D721Med (cell line): Measurements from ENCODE around the gene NKD1.

Source experiments
- DNase-seq: peaks from one replicate; pipeline ENCODE4 v3.0.0; 2011; ENCODE audit warnings: low spot score; ENCODE audit not compliant: insufficient read length
- FAIRE-seq: peaks from 2 replicates; lab custom pipeline; 2011; peaks lifted over from hg19 to GRCh38; lab: Jason Lieb, UNC
- TF ChIP-seq, protein P1 (sequence below): IDR thresholded peaks from 2 replicates; pipeline ENCODE4 v1.5.1; 2012; ENCODE audit warnings: mild to moderate bottlenecking, control low read depth; ENCODE audit not compliant: insufficient read depth; ENCODE audit errors: missing control alignments

The NKD1 gene

DNA sequence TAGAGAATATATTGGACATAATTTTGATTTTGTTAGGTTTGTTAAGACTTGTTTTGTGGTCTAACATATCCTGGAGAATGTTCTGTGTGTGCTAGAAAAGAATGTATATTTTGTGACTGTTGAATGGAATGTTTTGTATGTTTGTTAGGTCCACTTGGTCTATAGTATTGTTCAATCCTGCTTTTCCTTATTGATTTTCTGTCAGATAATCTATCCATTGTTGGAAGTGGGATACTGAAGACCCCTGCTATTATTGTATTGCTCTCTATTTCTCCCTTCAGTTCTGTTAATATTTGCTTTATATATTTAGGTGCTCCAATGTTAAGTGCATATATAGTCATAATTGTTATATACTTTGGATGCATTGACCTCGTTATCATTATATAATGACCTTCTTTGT is 33.0 kb upstream of the NKD1 start:
- no peak for DNase-seq
- TF ChIP-seq, protein P1, sequence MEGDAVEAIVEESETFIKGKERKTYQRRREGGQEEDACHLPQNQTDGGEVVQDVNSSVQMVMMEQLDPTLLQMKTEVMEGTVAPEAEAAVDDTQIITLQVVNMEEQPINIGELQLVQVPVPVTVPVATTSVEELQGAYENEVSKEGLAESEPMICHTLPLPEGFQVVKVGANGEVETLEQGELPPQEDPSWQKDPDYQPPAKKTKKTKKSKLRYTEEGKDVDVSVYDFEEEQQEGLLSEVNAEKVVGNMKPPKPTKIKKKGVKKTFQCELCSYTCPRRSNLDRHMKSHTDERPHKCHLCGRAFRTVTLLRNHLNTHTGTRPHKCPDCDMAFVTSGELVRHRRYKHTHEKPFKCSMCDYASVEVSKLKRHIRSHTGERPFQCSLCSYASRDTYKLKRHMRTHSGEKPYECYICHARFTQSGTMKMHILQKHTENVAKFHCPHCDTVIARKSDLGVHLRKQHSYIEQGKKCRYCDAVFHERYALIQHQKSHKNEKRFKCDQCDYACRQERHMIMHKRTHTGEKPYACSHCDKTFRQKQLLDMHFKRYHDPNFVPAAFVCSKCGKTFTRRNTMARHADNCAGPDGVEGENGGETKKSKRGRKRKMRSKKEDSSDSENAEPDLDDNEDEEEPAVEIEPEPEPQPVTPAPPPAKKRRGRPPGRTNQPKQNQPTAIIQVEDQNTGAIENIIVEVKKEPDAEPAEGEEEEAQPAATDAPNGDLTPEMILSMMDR, result no peak
- no peak for FAIRE-seq

DNA sequence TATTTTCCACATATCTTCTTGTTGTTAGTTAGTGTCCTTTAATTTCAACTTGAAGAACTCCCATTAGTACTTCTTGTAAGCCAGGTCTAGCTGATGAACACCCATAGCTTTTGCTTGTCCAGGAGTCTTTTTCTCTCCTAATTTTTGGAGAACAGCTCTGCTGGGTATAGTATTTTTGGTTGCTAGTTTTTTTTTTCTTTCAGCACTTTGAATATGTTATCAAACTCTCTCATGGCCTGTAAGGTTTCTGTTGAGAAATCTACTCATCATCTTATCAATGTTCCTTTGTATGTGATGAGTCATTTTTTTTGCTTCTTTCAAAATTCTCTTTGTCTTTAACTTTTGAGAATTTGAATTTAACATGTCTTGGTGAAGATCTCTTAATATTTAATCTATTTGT is 31.8 kb upstream of the NKD1 start:
- no peak for FAIRE-seq
- DNase-seq, result no peak
- TF ChIP-seq, protein P1, result no peak

DNA sequence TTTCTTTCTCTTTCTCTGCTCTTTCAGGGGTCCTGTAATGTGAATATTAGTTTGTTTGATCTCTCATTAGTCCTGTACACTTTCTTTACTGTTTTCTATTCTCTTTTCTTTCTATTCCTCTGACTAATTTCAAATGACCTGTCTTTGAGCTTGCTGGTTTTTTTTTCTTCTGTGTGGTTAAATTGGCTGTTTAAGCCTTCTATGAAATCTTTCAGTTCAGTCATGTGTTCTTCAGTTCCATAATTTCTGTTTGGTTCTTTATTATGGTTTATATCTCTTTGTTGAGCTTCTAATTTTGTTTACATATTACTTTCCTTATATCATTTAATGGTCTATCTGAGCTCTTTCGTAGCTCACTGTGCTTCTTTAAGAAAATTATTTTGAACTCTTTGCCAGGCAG is 31.3 kb upstream of the NKD1 start:
- no peak for FAIRE-seq
- TF ChIP-seq, protein P1, result no peak
- DNase-seq, result no peak

GRCh38 chr16:50517450-50518252 is 30.5 kb upstream of the NKD1 start:
- TF ChIP-seq, protein P1, result no peak
- FAIRE-seq (no peak), DNase-seq (no peak)

DNA sequence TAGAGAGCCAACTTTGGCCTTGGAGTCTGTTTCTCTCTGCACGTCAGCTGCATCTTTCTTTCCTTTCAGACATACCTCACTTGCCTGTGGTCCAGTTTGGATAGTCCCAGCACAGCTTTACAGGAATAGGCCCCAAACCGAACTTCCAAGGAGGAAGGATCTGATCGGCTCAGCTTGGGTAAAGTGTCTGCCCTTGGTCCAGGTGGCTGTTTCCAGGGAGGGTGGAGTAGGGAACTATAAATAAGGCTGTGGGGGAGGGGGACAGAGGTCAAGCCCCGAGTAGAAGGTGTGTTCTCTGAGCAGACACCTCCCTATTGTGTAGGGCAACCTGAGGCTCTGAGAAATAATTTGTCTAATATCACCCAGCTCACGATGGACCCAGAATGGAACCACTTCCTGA is 29.2 kb upstream of the NKD1 start:
- DNase-seq (no peak), FAIRE-seq (no peak)
- TF ChIP-seq, protein P1, result no peak

DNA sequence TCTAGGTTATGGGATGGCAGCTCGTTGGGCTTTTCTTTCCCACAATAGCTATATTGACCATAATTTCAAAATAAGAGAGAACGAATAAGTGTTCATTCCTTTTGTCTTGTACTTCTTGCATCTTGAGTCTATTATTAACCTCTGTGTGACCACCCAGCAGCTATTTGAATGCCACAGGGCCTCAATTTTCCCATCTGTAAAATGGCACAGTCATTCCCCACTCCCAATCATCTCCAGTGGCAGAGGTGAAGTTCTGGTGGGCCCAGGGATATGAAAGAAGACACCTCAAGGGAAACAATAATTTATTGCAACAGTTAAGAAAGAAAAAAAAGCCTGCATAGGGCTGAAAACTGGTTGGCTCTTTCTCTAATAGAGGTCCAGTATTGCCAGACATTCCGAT is 28.6 kb upstream of the NKD1 start:
- FAIRE-seq, result no peak
- TF ChIP-seq, protein P1, result no peak
- no peak for DNase-seq
